ENCODE data around the gene TBCK.

- TF ChIP-seq CTCF (IDR thresholded peaks at IDR 0.05) (no peak), POLR2A (IDR thresholded peaks at IDR 0.05) (no peak)
Measured at GRCh38 chr4:106065018-106065417, 251.0 kb downstream of the TBCK start.
